Neural cell (in vitro differentiated cells): Measurements from ENCODE around the gene TRIM58. TPM values are rescaled to one million over a fixed set of nuclear protein-coding genes. Genes with fewer than 3 reads are reported as not detected.
A peak's percentile ranks its signal among the peaks of the same experiment; 100 is the strongest.

Experiments
- H2AFZ ChIP-seq: fragments of 200-600, 300-800 bp; sonication (generic), shearing (Covaris generic); 2 replicates; pipeline ENCODE4 v1.6.0; 2014; ENCODE audit warnings: low read depth, mild to moderate bottlenecking, antibody characterized with exemption, low read length, moderate library complexity
- H3F3A ChIP-seq: fragments of 200-600 bp; shearing (Covaris generic); 2 replicates; pipeline ENCODE4 v1.6.1; 2016; ENCODE audit warnings: mild to moderate bottlenecking, moderate library complexity, mixed read lengths, antibody characterized with exemption, low read length; ENCODE audit not compliant: insufficient read depth, poor library complexity, severe bottlenecking
- H3K27ac ChIP-seq: fragments of 200-600, 300-800 bp; sonication (generic), shearing (Covaris generic); 2 replicates; pipeline ENCODE4 v1.5.1; 2014; ENCODE audit warnings: mild to moderate bottlenecking, low read length, moderate library complexity
- H3K27me3 ChIP-seq: fragments of 300-800, 200-600 bp; sonication (generic), shearing (Covaris generic); 2 replicates; pipeline ENCODE4 v1.6.0; 2014; ENCODE audit warnings: mild to moderate bottlenecking, low read depth, low read length, moderate library complexity; ENCODE audit not compliant: insufficient read depth
- H3K36me3 ChIP-seq: fragments of 300-800, 200-600 bp; sonication (generic), shearing (Covaris generic); 2 replicates; pipeline ENCODE4 v1.5.1; 2014; ENCODE audit warnings: mild to moderate bottlenecking, antibody characterized with exemption, low read length, moderate library complexity; ENCODE audit not compliant: insufficient read depth
- H3K4me2 ChIP-seq: fragments of 300-800, 200-600 bp; sonication (generic), shearing (Covaris generic); 2 replicates; pipeline ENCODE4 v1.6.0; 2014; ENCODE audit warnings: mild to moderate bottlenecking, low read length
- H3K4me3 ChIP-seq: fragments of 300-800, 200-600 bp; sonication (generic), shearing (Covaris generic); 2 replicates; pipeline ENCODE4 v1.5.1; 2014; ENCODE audit warnings: mild to moderate bottlenecking, low read length, moderate library complexity
- H3K79me2 ChIP-seq: fragments of 200-600 bp; shearing (Covaris generic); replicated peaks from 2 replicates; pipeline ENCODE4 v1.6.0; 2014; ENCODE audit warnings: mild to moderate bottlenecking, low read length, moderate library complexity; ENCODE audit not compliant: insufficient read depth
- H3K9ac ChIP-seq: fragments of 300-800, 200-600 bp; sonication (generic), shearing (Covaris generic); 2 replicates; pipeline ENCODE4 v1.6.1; 2016; ENCODE audit warnings: mild to moderate bottlenecking, low read length, mixed read lengths
- H3K9me2 ChIP-seq: fragments of 200-600 bp; shearing (Covaris generic); 2 replicates; pipeline ENCODE4 v1.6.1; 2016; ENCODE audit warnings: mild to moderate bottlenecking, low read length, mixed read lengths; ENCODE audit not compliant: insufficient read depth
- H3K9me3 ChIP-seq: fragments of 200-600, 300-800 bp; sonication (generic), shearing (Covaris generic); 2 replicates; pipeline ENCODE4 v1.6.1; 2016; ENCODE audit warnings: mild to moderate bottlenecking, mixed run types, low read length, moderate library complexity, mixed read lengths
- H4K20me1 ChIP-seq: fragments of 200-600 bp; shearing (Covaris generic); 2 replicates; pipeline ENCODE4 v1.6.1; 2016; ENCODE audit warnings: mild to moderate bottlenecking, mixed run types; ENCODE audit not compliant: insufficient read depth
- CTCF ChIP-seq: fragments of 450-650 bp; IDR thresholded peaks from 2 replicates; pipeline ENCODE4 v1.5.1; 2014; ENCODE audit warnings: antibody characterized with exemption, mild to moderate bottlenecking, moderate library complexity; ENCODE audit not compliant: poor library complexity, severe bottlenecking
- EP300 ChIP-seq: fragments of 450-650 bp; conservative IDR thresholded peaks from 2 replicates; pipeline ENCODE4 v1.6.1; 2014; ENCODE audit warnings: antibody characterized with exemption, mild to moderate bottlenecking, moderate library complexity; ENCODE audit not compliant: poor library complexity, severe bottlenecking
- EZH2 ChIP-seq: fragments of 200-600, 300-800 bp; shearing (Covaris generic), sonication (generic); IDR thresholded peaks from 2 replicates; pipeline ENCODE4 v1.6.1; 2014; ENCODE audit warnings: antibody characterized with exemption, low read length, borderline replicate concordance, mild to moderate bottlenecking; ENCODE audit not compliant: insufficient read depth, poor library complexity, severe bottlenecking
- MXI1 ChIP-seq: fragments of 450-650 bp; conservative IDR thresholded peaks from 2 replicates; pipeline ENCODE4 v1.6.1; 2014; ENCODE audit warnings: antibody characterized with exemption, mild to moderate bottlenecking; ENCODE audit not compliant: poor library complexity, severe bottlenecking
- POLR2AphosphoS5 ChIP-seq: IDR thresholded peaks from 2 replicates; pipeline ENCODE4 v1.6.1; 2012
- RAD21 ChIP-seq: fragments of 450-650 bp; conservative IDR thresholded peaks from 2 replicates; pipeline ENCODE4 v1.6.1; 2014; ENCODE audit warnings: antibody characterized with exemption, mild to moderate bottlenecking, moderate library complexity
- SMC3 ChIP-seq: fragments of 450-650 bp; conservative IDR thresholded peaks from 2 replicates; pipeline ENCODE4 v1.6.1; 2014; ENCODE audit warnings: antibody characterized with exemption, mild to moderate bottlenecking, moderate library complexity; ENCODE audit not compliant: poor library complexity
- TAF1 ChIP-seq: IDR thresholded peaks from 2 replicates; pipeline ENCODE4 v1.6.1; 2012; ENCODE audit warnings: low read depth
- polyA plus RNA-seq: library from polyadenylated mRNA; depleted of rRNA; stranded (reverse); fragments of >200 nt; gene quantifications from 2 replicates; pipeline ENCODE4 v1.2.3, GENCODE V29; 2014
- TF ChIP-seq, protein P1 (sequence below): IDR thresholded peaks from 2 replicates; pipeline ENCODE4 v1.6.1; 2012; ENCODE audit warnings: borderline replicate concordance

Gene TRIM58
- polyA plus RNA-seq, 1 donor from 2014 or later = 0.12 TPM

DNA sequence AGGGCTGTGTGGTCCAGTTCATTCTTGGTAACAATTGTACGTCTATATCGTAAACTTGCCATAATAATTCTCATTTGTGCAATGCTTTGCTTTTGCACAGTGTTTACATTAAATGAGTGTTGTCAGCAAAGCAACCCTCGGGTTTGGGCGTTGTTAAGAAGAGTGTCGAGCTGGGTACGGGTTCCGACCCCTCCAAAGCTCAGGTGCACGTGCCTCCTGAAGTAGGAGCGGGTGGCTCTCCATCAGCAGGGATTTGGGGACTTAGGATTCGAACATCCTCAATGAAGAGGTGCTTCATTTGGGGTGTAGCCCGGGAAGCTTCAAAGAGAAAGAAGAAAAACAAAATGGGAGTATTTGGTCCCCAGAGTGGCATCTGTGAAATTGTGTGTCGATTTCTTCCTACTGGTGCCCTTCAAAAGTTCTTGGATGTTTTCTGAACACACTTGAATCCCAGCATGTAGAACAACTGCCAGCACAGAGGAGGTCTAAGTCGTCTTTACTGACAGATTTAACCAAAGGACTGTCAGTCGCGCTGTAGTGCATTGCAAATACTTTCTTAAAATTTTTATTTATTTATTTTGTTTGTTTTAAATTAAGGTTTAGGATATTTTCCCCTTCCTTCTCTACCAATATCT is 1.1 kb downstream of the TRIM58 start:
- Histone ChIP-seq H3K4me3 (peak overlapping the region; percentile 55), H3K79me2 (no peaks in the 10 kb centered on the region), H3K9me2 (no peaks in the 10 kb centered on the region), H2AFZ (no peak overlapping the region), H3K9ac (no peak overlapping the region), H3K9me3 (no peaks in the 10 kb centered on the region), H3K27me3 (no peaks in the 10 kb centered on the region), H3K27ac (no peak overlapping the region), H4K20me1 (no peaks in the 10 kb centered on the region), H3K36me3 (no peaks in the 10 kb centered on the region), H3K4me2 (no peak overlapping the region), H3F3A (no peaks in the 10 kb centered on the region)
- no peak for TF ChIP-seq POLR2AphosphoS5
- TF ChIP-seq CTCF = no peak
- no peak for TF ChIP-seq EP300
- TF ChIP-seq SMC3 = no peak

- H3K4me3 ChIP-seq = no peak overlapping the region
- no peaks in the 10 kb centered on the region for H3F3A ChIP-seq
- H3K4me2 ChIP-seq = no peak overlapping the region
- no peak overlapping the region for H2AFZ ChIP-seq
- H3K9me2 ChIP-seq = no peaks in the 10 kb centered on the region
- H3K27ac ChIP-seq = no peak overlapping the region
- H3K79me2 ChIP-seq = no peaks in the 10 kb centered on the region
- no peaks in the 10 kb centered on the region for H4K20me1 ChIP-seq
- no peaks in the 10 kb centered on the region for H3K27me3 ChIP-seq
- no peak overlapping the region for H3K9ac ChIP-seq
- no peaks in the 10 kb centered on the region for H3K36me3 ChIP-seq
- no peaks in the 10 kb centered on the region for H3K9me3 ChIP-seq
- TF ChIP-seq POLR2AphosphoS5 (no peak), RAD21 (no peak), EP300 (no peak), MXI1 (no peak), SMC3 (no peak), TAF1 (no peak), CTCF (no peak), EZH2 (no peak)
- TF ChIP-seq, protein P1, sequence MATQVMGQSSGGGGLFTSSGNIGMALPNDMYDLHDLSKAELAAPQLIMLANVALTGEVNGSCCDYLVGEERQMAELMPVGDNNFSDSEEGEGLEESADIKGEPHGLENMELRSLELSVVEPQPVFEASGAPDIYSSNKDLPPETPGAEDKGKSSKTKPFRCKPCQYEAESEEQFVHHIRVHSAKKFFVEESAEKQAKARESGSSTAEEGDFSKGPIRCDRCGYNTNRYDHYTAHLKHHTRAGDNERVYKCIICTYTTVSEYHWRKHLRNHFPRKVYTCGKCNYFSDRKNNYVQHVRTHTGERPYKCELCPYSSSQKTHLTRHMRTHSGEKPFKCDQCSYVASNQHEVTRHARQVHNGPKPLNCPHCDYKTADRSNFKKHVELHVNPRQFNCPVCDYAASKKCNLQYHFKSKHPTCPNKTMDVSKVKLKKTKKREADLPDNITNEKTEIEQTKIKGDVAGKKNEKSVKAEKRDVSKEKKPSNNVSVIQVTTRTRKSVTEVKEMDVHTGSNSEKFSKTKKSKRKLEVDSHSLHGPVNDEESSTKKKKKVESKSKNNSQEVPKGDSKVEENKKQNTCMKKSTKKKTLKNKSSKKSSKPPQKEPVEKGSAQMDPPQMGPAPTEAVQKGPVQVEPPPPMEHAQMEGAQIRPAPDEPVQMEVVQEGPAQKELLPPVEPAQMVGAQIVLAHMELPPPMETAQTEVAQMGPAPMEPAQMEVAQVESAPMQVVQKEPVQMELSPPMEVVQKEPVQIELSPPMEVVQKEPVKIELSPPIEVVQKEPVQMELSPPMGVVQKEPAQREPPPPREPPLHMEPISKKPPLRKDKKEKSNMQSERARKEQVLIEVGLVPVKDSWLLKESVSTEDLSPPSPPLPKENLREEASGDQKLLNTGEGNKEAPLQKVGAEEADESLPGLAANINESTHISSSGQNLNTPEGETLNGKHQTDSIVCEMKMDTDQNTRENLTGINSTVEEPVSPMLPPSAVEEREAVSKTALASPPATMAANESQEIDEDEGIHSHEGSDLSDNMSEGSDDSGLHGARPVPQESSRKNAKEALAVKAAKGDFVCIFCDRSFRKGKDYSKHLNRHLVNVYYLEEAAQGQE = no peak
Measured at GRCh38 chr1:247862756-247863155, 5.8 kb downstream of the TRIM58 start.
